ENCODE data around the gene MRTFA.

DNA sequence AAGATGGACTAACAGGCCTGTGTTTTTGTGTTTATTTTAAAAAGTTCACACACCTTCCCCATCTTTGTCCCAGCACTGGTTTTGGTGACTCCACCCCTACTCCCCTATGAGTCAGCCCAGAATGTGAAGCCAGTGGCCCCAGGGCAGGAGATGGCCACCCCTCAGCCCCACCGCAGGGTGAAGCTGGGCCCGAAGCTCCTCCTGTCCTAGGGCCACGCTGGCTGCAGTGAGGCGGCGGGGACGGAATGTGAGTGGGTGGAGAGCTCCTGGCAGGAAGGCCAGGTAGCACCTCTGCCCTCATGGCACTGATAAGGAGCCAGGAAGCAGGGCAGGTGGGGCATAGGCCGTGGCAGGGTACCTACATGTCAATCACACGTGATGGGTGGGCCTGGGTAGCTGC is 226.2 kb downstream of the MRTFA start:
- TF ChIP-seq CTCF (IDR thresholded peaks at IDR 0.05) (no peak), POLR2A (IDR thresholded peaks at IDR 0.05) (no peak)

Measured in uterus (tissue), 2 donors.